GM08714 (cell line): ENCODE data around the gene TUT1.
A peak's percentile ranks its signal among the peaks of the same experiment; 100 is the strongest.

Experiments
- H3K4me3 ChIP-seq: fragments of 200-500 bp; sonication (Bioruptor generic); 2 replicates; pipeline ENCODE4 v1.5.1; 2014; ENCODE audit warnings: mild to moderate bottlenecking, low read length, inconsistent platforms
- ZNF274 ChIP-seq: IDR thresholded peaks from 2 replicates; pipeline ENCODE4 v1.6.1; 2012; ENCODE audit warnings: mild to moderate bottlenecking, low read depth, low read length

TUT1 gene

GRCh38 chr11:62546929-62547625 is 44.2 kb downstream of the TUT1 start:
- no peak overlapping the region for H3K4me3 ChIP-seq
- TF ChIP-seq ZNF274 = no peak

- H3K4me3 ChIP-seq = peak within 1 kb of the TSS; percentile 49
- no peak for TF ChIP-seq ZNF274
These were observed 44.9 kb downstream of the TUT1 start, which contains the start of gene AHNAK for GRCh38 chr11:62546244-62546928. AHNAK (minus strand) TSS chr11:62546806; CDS start chr11:62536098, 10,708 bp downstream.

GRCh38 chr11:62545437-62546243 is 45.7 kb downstream of the TUT1 start:
- peak overlapping the region; percentile 49 for H3K4me3 ChIP-seq
- TF ChIP-seq ZNF274 = no peak

DNA sequence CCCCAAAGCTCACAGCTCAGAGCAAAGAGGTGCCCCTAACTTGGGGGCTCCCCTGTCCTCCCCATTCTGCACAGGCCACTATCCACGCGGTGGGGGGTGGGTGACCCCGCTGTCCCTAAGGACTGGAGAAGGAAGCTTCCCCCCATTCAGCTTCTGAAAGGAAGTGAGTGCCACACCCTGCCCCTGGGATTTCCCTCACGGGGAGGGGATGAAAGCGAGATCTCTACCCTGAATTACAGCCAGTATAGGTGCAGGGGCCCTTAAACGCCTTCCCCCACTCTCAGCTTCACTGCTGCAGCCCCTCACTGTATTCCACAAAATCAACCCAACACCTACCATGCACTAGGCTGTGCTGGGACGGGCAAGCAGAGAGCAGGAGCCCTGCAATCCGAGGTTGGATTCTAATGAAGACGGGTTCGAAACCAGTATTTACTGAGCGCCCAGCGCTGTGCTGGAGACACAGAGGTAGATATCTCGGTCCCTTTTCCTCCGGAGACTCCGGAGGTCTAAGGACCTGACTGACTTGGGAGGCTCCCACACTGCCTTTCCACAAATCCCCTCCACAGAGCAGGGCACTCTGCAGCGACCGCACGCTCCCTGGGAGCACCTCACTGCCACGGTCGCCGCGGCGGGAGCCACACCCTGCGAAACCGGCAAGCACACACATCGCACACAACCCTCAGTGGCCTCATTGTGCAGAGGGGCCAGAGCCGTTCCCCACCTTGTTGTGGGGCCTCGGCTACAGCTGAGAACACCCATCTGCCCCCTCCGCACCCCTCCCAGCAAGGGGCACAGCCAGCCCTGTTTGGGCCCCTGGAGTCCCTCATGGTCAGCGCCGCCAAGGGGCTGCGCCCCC is 46.5 kb downstream of the TUT1 start:
- no peak for TF ChIP-seq ZNF274

DNA sequence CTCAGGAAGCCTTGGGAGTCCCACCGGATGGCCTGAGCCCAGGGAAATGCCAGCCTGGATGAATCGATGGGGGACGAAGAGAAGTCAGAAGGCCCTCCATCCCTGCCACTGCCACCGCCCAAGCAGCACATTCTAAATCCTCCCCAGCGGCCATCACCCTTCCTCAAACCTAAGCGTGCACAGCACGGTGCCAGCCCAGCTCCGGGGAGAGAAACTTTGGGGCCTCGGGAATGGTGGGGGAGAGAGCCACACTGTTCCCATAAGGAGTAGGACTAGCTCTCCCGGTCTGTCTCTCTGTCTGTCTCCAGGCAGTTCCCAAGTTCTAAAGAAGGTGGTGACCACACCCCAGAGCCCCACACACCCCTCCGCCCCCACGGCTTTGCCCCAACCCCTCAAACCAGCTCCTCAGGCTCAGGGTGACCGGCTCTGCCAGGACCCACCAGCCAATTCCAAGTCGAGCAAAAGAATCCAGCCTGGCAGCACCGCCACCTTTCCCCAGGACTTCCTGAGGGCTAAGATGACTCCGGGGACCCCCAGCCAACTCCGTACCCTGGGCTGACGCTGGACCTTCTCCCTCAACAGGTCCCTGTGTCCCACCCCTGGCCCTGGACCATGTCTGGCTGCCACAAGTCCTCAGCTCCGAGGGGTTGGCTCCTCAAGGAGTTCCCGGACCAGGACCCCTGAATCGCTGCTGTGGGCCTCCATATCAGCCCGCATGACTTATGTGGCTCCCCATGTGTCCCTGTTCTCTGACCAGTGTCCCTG is 47.5 kb downstream of the TUT1 start:
- no peak for TF ChIP-seq ZNF274
- no peak overlapping the region for H3K4me3 ChIP-seq

More for the DNA sequence above, 46.5 kb downstream of the TUT1 start:
- H3K4me3 ChIP-seq = peak overlapping the region; percentile 49; the same call in 1 of the 2 replicates

GRCh38 chr11:62542750-62543567 is 48.4 kb downstream of the TUT1 start:
- TF ChIP-seq ZNF274 = no peak
- no peak overlapping the region for H3K4me3 ChIP-seq

GRCh38 chr11:62542111-62542745 is 49.1 kb downstream of the TUT1 start:
- TF ChIP-seq ZNF274 = no peak
- no peak overlapping the region for H3K4me3 ChIP-seq

- TF ChIP-seq ZNF274 = no peak
- no peak overlapping the region; the same call in 1 of the 2 replicates for H3K4me3 ChIP-seq
These were observed 50.3 kb downstream of the TUT1 start for GRCh38 chr11:62540804-62541701.

DNA sequence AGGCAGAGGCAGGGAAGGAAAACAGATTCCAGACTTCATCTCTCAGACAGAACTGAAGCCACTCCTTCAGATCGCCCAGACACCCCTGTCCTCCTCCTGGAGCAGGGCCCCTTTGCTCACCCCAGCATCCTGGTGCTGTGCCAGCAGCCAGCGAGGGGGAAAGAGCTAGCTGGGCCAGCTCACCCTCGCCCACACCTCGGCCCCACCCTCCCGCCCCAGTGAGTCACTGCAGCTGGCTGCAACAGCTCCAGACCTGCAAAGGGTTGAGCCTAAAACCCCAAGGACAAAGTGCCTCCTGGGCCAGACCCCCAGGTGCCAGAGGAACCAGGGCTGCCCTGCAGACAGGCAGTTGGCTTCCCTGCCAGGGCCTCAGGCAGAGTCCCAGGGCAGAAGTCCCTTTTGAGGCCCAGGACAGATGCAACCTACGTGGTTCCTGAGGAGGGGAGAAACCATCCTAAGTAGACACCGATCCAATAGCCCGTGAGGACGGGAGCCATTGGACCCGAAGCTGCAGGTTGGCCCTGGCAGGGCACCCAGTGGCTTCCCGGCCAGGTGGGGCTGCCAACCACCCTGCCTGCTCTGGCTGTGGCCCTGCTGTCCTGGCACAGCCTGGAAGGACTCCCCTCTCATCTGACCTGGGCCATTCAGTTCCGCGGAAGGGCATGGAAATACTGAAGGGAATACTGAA is 51.9 kb downstream of the TUT1 start:
- H3K4me3 ChIP-seq = no peak overlapping the region
- no peak for TF ChIP-seq ZNF274
